ENCODE data around the gene CHRNB4.

Gene CHRNB4

GRCh38 chr15:78624651-78625590, 16.1 kb downstream of the CHRNB4 start:
- TF ChIP-seq ZFX (IDR thresholded peaks at IDR 0.05; ENCODE audit: borderline replicate concordance): no peak
- TF ChIP-seq CTCF (IDR thresholded peaks at IDR 0.05): no peak
- H3K27ac ChIP-seq: no peak overlapping the region

GRCh38 chr15:78623786-78624497, 17.1 kb downstream of the CHRNB4 start:
- TF ChIP-seq ZFX (IDR thresholded peaks at IDR 0.05; ENCODE audit: borderline replicate concordance): no peak
- no peak for TF ChIP-seq CTCF (IDR thresholded peaks at IDR 0.05)
- H3K27ac ChIP-seq: no peak overlapping the region

GRCh38 chr15:78621810-78622402, 19.1 kb downstream of the CHRNB4 start:
- H3K27ac ChIP-seq: no peak overlapping the region
- TF ChIP-seq CTCF (IDR thresholded peaks at IDR 0.05) (no peak), ZFX (IDR thresholded peaks at IDR 0.05; ENCODE audit: borderline replicate concordance) (no peak)

DNA sequence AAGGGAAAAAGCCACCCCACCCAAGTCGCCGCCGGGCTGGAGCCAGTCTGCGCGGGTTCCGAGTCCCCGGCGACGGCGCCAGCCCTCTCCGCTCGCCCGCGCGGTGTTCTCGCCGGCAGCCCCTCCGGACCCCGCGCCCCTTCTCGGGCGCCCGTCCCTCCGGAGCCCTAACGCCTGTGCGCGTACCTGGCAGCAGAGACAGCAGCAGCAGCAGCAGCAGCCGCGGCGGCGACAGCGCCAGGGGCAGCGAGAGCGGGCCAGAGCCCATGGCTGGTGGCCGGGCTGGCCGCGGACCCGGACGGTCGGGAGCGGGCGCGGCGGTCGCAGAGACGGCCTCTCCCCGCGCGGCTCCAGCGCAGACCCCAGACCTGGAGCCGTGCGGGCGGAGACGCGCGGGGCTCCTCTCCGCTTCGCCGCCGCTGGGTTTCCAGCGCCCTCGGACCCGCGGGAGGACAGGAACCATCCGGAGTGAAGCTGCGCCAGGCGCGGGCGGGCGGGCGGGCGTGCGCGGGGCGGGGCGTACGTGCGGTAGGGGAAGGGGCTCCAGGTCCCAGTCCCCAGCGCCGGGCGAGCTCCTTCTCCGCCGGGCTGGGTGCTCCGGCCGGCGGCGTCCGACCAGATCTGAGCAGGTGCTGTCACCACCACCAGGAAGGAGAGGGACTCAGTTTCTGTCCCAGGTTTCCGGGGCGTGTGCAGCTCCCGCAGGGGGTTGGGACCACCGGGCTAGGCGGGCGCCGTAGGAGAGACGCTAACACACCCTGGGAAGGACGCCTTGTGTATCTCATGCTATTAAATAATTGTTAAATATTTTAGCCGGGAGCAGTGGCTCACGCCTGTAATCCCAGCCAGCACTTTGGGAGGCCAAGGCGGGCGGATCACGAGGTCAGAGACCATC, 20.2 kb downstream of the CHRNB4 start, which contains the start of gene CHRNA3:
Gene CHRNA3, minus strand, starts transcription at position 470 of the 895 bp plus-strand sequence. Its CDS starts 202 bp downstream, at position 268.
- TF ChIP-seq ZFX (IDR thresholded peaks at IDR 0.05; ENCODE audit: borderline replicate concordance) (no peak), CTCF (IDR thresholded peaks at IDR 0.05) (no peak)
- no peak within 1 kb of the TSS for H3K27ac ChIP-seq

GRCh38 chr15:78620021-78620526, 20.9 kb downstream of the CHRNB4 start:
- H3K27ac ChIP-seq: no peak overlapping the region
- TF ChIP-seq ZFX (IDR thresholded peaks at IDR 0.05; ENCODE audit: borderline replicate concordance): no peak
- TF ChIP-seq CTCF (IDR thresholded peaks at IDR 0.05): peak; percentile 74
